ENCODE results near the gene LDAF1.

The LDAF1 gene

GRCh38 chr16:21197621-21198020 is 39.1 kb downstream of the LDAF1 start:
- no peak for DNase-seq

GRCh38 chr16:21199607-21200218 is 41.2 kb downstream of the LDAF1 start:
- DNase-seq: no peak

- no peak for DNase-seq
Observed at GRCh38 chr16:21203155-21203797, 44.8 kb downstream of the LDAF1 start.

- no peak for DNase-seq
Observed at GRCh38 chr16:21205303-21205702, 46.8 kb downstream of the LDAF1 start.

- no peak for DNase-seq
Observed at GRCh38 chr16:21206550-21206949, 48.1 kb downstream of the LDAF1 start.

- DNase-seq: no peak
Observed at GRCh38 chr16:21208446-21209230, 50.2 kb downstream of the LDAF1 start.

GRCh38 chr16:21211486-21211885 is 53.0 kb downstream of the LDAF1 start, which contains the start of gene ZP2:
Gene ZP2 (minus strand): TSS chr16:21211574. CDS start chr16:21211547, 27 bp downstream.
- no peak for DNase-seq

GRCh38 chr16:21214086-21214485 is 55.6 kb downstream of the LDAF1 start:
- DNase-seq: no peak

- no peak for DNase-seq
Observed at GRCh38 chr16:21217121-21217520, 58.6 kb downstream of the LDAF1 start.

GRCh38 chr16:21218153-21218552 is 59.7 kb downstream of the LDAF1 start:
- no peak for DNase-seq

GRCh38 chr16:21219551-21219950 is 61.1 kb downstream of the LDAF1 start:
- DNase-seq: no peak

- DNase-seq: no peak
Observed at GRCh38 chr16:21222495-21223337, 64.2 kb downstream of the LDAF1 start.

- DNase-seq: no peak
Observed at GRCh38 chr16:21223787-21224186, 65.3 kb downstream of the LDAF1 start.

- DNase-seq: no peak
Observed at GRCh38 chr16:21224800-21225199, 66.3 kb downstream of the LDAF1 start.

- no peak for DNase-seq
Observed at GRCh38 chr16:21226749-21227148, 68.3 kb downstream of the LDAF1 start.

- no peak for DNase-seq
Observed at GRCh38 chr16:21227866-21228265, 69.4 kb downstream of the LDAF1 start.

- no peak for DNase-seq
Observed at GRCh38 chr16:21228361-21228872, 69.9 kb downstream of the LDAF1 start.

Measured in SIG-M5 (cell line).